ENCODE results near the gene ABCD2. TPM values are rescaled to one million over a fixed set of nuclear protein-coding genes. Genes with fewer than 3 reads are reported as not detected.
"Not testable (repeated sequence)": the region's sequence is repeated elsewhere in the genome, so short reads cannot be mapped to it uniquely, and the experiment has no call there.

ABCD2 gene
- total RNA-seq, 1 experiment from 2014 or later, result not detected

- Histone ChIP-seq H3K27me3 (ENCODE audit: low read length) (no peaks in the 10 kb centered on the region), H4K20me1 (ENCODE audit: low read length) (no peaks in the 10 kb centered on the region), H3K9me3 (ENCODE audit: low read length) (no peaks in the 10 kb centered on the region), H3K79me2 (ENCODE audit: low read length) (no peaks in the 10 kb centered on the region), H3K9me2 (replicated peaks; ENCODE audit: low read length) (no peaks in the 10 kb centered on the region), H3F3A (ENCODE audit: low read length, unreplicated experiment) (no peaks in the 10 kb centered on the region), H3K4me2 (ENCODE audit: low read length) (no peak overlapping the region), H3K4me3 (ENCODE audit: low read length) (no peak overlapping the region), H2AFZ (ENCODE audit: low read length) (no peak overlapping the region), H3K36me3 (ENCODE audit: low read depth, low read length) (no peaks in the 10 kb centered on the region), H3K4me1 (ENCODE audit: insufficient read depth, low read length) (0 out of 2 replicates have a peak, but pooled peaks cover 1% of the 10 kb centered on the region), H3K27ac (ENCODE audit: low read length) (no peak overlapping the region), H3K9ac (ENCODE audit: low read length) (no peak overlapping the region)
- ChIA-PET CTCF (no interaction called here), POLR2A (ENCODE audit: unreplicated experiment) (no interaction called here)
- ATAC-seq (no peak), DNase-seq (no peak)
- TF ChIP-seq, protein P1, sequence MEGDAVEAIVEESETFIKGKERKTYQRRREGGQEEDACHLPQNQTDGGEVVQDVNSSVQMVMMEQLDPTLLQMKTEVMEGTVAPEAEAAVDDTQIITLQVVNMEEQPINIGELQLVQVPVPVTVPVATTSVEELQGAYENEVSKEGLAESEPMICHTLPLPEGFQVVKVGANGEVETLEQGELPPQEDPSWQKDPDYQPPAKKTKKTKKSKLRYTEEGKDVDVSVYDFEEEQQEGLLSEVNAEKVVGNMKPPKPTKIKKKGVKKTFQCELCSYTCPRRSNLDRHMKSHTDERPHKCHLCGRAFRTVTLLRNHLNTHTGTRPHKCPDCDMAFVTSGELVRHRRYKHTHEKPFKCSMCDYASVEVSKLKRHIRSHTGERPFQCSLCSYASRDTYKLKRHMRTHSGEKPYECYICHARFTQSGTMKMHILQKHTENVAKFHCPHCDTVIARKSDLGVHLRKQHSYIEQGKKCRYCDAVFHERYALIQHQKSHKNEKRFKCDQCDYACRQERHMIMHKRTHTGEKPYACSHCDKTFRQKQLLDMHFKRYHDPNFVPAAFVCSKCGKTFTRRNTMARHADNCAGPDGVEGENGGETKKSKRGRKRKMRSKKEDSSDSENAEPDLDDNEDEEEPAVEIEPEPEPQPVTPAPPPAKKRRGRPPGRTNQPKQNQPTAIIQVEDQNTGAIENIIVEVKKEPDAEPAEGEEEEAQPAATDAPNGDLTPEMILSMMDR (conservative IDR thresholded peaks at IDR 0.05; ENCODE audit: low read depth, low read length), result no peak
- TF ChIP-seq EZH2phosphoT487 (IDR thresholded peaks at IDR 0.05; ENCODE audit: borderline replicate concordance, low read length) (no peak), EZH2 (IDR thresholded peaks at IDR 0.05; ENCODE audit: low read length, unreplicated experiment) (no peak)
- intact Hi-C loops (cut with micrococcal nuclease), result loop anchor here (10.0 kb wide), 2 partner anchors 162 to 168 kb away; no protein-coding TSS in a partner anchor
- BruUV-seq (replicated peaks), result no TSS peak
Measured at GRCh38 chr12:39532448-39532847, 87.2 kb downstream of the ABCD2 start.

DNA sequence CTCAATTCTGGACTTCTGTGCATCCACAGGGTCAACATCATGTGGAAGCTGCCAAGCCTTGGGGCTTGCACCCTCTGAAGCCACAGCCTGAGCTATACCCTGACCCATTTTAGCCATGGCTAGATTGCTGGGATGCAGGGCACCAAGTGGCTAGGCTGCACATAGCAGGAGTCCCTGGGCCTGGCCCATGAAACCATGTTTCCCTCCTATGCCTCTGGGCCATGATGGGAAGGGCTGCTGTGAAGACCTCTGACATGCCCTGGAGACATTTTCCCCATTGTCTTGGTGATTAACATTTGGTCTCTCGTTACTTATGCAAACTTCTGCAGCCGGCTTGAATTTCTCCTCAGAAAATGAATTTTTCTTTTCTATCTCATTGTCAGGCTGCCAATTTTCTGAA lies 92.6 kb downstream of the ABCD2 start:
- TF ChIP-seq, protein P1 (conservative IDR thresholded peaks at IDR 0.05; ENCODE audit: low read depth, low read length), result no peak
- TF ChIP-seq EZH2phosphoT487 (IDR thresholded peaks at IDR 0.05; ENCODE audit: borderline replicate concordance, low read length) (no peak), EZH2 (IDR thresholded peaks at IDR 0.05; ENCODE audit: low read length, unreplicated experiment) (no peak)
- BruUV-seq (replicated peaks), result no TSS peak

DNA sequence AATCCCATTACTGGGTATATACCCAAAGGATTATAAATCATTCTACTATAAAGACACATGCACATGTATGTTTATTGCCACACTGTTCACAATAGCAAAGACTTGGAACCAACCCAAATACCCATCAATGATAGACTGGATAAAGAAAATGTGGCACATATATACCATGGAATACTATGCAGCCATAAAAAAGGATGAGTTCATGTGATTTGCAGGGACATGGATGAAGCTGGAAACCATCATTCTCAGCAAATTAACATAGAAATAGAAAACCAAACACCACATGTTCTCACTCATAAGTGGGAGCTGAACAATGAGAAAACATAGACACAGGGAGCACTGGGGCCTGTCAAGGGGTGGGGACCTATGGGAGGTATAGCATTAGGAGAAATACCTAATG lies 97.4 kb downstream of the ABCD2 start:
- H3K36me3 ChIP-seq (ENCODE audit: low read depth, low read length); H3F3A ChIP-seq (ENCODE audit: low read length, unreplicated experiment); CTCF ChIA-PET; ATAC-seq; H3K4me2 ChIP-seq (ENCODE audit: low read length); H4K20me1 ChIP-seq (ENCODE audit: low read length); POLR2A ChIA-PET (ENCODE audit: unreplicated experiment); H3K4me1 ChIP-seq (ENCODE audit: insufficient read depth, low read length); BruUV-seq (replicated peaks); H3K4me3 ChIP-seq (ENCODE audit: low read length); DNase-seq; H3K79me2 ChIP-seq (ENCODE audit: low read length); H3K27ac ChIP-seq (ENCODE audit: low read length); intact Hi-C loops (cut with micrococcal nuclease); H3K27me3 ChIP-seq (ENCODE audit: low read length); H3K9me3 ChIP-seq (ENCODE audit: low read length); H2AFZ ChIP-seq (ENCODE audit: low read length); H3K9me2 ChIP-seq (replicated peaks; ENCODE audit: low read length); H3K9ac ChIP-seq (ENCODE audit: low read length): not testable (repeated sequence)

More for the DNA sequence above, 92.6 kb downstream of the ABCD2 start:
- Histone ChIP-seq H3K4me1 (ENCODE audit: insufficient read depth, low read length) (no peaks in the 10 kb centered on the region), H3K27me3 (ENCODE audit: low read length) (no peaks in the 10 kb centered on the region), H3K4me3 (ENCODE audit: low read length) (no peak overlapping the region), H3K27ac (ENCODE audit: low read length) (no peak overlapping the region), H3K36me3 (ENCODE audit: low read depth, low read length) (no peaks in the 10 kb centered on the region), H3K79me2 (ENCODE audit: low read length) (no peaks in the 10 kb centered on the region), H3K9me3 (ENCODE audit: low read length) (no peaks in the 10 kb centered on the region), H3K9ac (ENCODE audit: low read length) (no peak overlapping the region), H3K4me2 (ENCODE audit: low read length) (no peak overlapping the region), H2AFZ (ENCODE audit: low read length) (no peak overlapping the region), H4K20me1 (ENCODE audit: low read length) (no peaks in the 10 kb centered on the region), H3K9me2 (replicated peaks; ENCODE audit: low read length) (no peaks in the 10 kb centered on the region), H3F3A (ENCODE audit: low read length, unreplicated experiment) (no peaks in the 10 kb centered on the region)
- intact Hi-C loops (cut with micrococcal nuclease), result no loop called here
- ATAC-seq, result no peak
- ChIA-PET CTCF (no interaction called here), POLR2A (ENCODE audit: unreplicated experiment) (no interaction called here)
- no peak for DNase-seq
